HG03571 (cell line): ENCODE measurements around the gene AKT3.

Experiments
- ATAC-seq: cut with Tn5 transposase; IDR thresholded peaks from one replicate; pipeline ENCODE4 v1.9.1; 2021; ENCODE audit not compliant: unreplicated experiment

Gene AKT3

GRCh38 chr1:243620096-243620495 is 229.9 kb downstream of the AKT3 start:
- no peak for ATAC-seq

GRCh38 chr1:243609698-243610097 is 240.3 kb downstream of the AKT3 start:
- no peak for ATAC-seq

GRCh38 chr1:243605604-243606003 is 244.4 kb downstream of the AKT3 start:
- ATAC-seq: no peak

- no peak for ATAC-seq
These were observed 248.3 kb downstream of the AKT3 start for GRCh38 chr1:243601720-243602119.

- ATAC-seq: no peak
These were observed 251.6 kb downstream of the AKT3 start for GRCh38 chr1:243598433-243598832.

GRCh38 chr1:243597383-243597782 is 252.7 kb downstream of the AKT3 start:
- ATAC-seq: no peak

GRCh38 chr1:243596431-243597062 is 253.5 kb downstream of the AKT3 start:
- peak; percentile 98 for ATAC-seq

- no peak for ATAC-seq
These were observed 254.4 kb downstream of the AKT3 start for GRCh38 chr1:243595527-243596210.

- ATAC-seq: no peak
These were observed 255.6 kb downstream of the AKT3 start for GRCh38 chr1:243594455-243594854.

- peak; percentile 64 for ATAC-seq
These were observed 260.8 kb downstream of the AKT3 start for GRCh38 chr1:243589286-243589685.

GRCh38 chr1:243587823-243588560 is 262.1 kb downstream of the AKT3 start:
- peak; percentile 94 for ATAC-seq

GRCh38 chr1:243587285-243587684 is 262.8 kb downstream of the AKT3 start:
- no peak for ATAC-seq

GRCh38 chr1:243585982-243586381 is 264.1 kb downstream of the AKT3 start:
- no peak for ATAC-seq

GRCh38 chr1:243582326-243582725 is 267.7 kb downstream of the AKT3 start:
- ATAC-seq: no peak

GRCh38 chr1:243580984-243581383 is 269.1 kb downstream of the AKT3 start:
- no peak for ATAC-seq

- ATAC-seq: no peak
These were observed 270.0 kb downstream of the AKT3 start for GRCh38 chr1:243580072-243580471.

- no peak for ATAC-seq
These were observed 275.0 kb downstream of the AKT3 start for GRCh38 chr1:243575070-243575469.

GRCh38 chr1:243572940-243573339 is 277.1 kb downstream of the AKT3 start:
- no peak for ATAC-seq

- ATAC-seq: no peak
These were observed 281.2 kb downstream of the AKT3 start for GRCh38 chr1:243568793-243569192.

GRCh38 chr1:243564814-243565213 is 285.2 kb downstream of the AKT3 start:
- no peak for ATAC-seq

- ATAC-seq: no peak
These were observed 286.3 kb downstream of the AKT3 start for GRCh38 chr1:243563732-243564131.

- no peak for ATAC-seq
These were observed 287.6 kb downstream of the AKT3 start for GRCh38 chr1:243562473-243562872.
